Neuron (in vitro differentiated cells): ENCODE results near the gene UTF1.

Source experiments
- H2AFZ ChIP-seq: one replicate; pipeline ENCODE4 v1.6.1; 2013; ENCODE audit warnings: low read depth, mild to moderate bottlenecking, inconsistent platforms, low read length, moderate library complexity
- H3K27me3 ChIP-seq: one replicate; pipeline ENCODE4 v1.6.1; 2013; ENCODE audit warnings: low read length; ENCODE audit not compliant: insufficient read depth
- H3K36me3 ChIP-seq: one replicate; pipeline ENCODE4 v1.6.1; 2013; ENCODE audit warnings: low read length; ENCODE audit not compliant: insufficient read depth
- H3K4me1 ChIP-seq: one replicate; pipeline ENCODE4 v1.6.1; 2013; ENCODE audit warnings: low read length; ENCODE audit not compliant: insufficient read depth
- H3K4me3 ChIP-seq: 2 replicates; pipeline ENCODE4 v1.5.1; 2013; ENCODE audit warnings: mild to moderate bottlenecking, low read length, moderate library complexity
- H3K9me3 ChIP-seq: one replicate; pipeline ENCODE4 v1.6.1; 2013; ENCODE audit warnings: low read length

The UTF1 gene

DNA sequence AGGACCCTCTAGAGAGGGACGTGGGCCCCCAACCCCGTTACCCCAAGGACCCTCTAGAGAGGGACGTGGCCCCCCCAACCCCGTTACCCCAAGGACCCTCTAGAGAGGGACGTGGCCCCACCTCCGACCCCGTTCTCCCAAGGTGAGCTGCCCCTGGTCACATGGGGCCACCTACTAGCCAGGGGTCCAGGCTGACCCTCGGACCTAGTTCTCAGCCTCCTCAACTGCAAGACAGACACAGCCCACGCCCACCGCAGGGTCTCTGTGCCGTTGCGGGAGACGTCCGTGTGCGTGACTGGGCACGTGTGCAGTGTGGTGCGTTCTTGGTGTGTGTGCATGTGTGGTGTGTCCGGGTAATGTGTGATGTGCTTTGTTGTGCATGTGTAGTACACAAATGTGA, 21.6 kb upstream of the UTF1 start:
- Histone ChIP-seq H2AFZ (no peak overlapping the region), H3K27me3 (no peaks in the 10 kb centered on the region), H3K9me3 (no peaks in the 10 kb centered on the region), H3K4me1 (no peaks in the 10 kb centered on the region), H3K4me3 (no peak overlapping the region), H3K36me3 (no peaks in the 10 kb centered on the region)

DNA sequence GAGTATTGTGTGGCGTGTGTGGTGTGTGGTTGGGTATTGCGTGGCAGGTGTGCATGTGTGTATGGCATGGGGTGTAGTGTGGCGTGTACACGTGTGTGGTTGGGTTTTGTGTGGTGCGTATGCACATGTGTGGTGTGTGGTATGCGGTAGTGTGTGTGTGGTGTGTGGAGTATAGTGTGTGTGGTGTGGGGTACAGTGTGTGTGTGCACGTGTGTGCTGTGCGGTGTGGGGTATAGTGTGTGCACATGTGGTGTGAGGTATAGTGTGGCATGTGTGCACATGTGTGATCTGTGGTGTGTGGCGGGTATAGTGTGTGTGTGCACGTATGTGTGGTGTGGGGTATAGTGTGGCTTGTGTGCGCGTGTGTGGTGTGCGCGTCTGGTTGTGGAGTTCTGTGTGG, 20.9 kb upstream of the UTF1 start:
- H2AFZ ChIP-seq, result no peak overlapping the region
- no peak overlapping the region for H3K4me3 ChIP-seq
- H3K36me3 ChIP-seq, result no peaks in the 10 kb centered on the region
- H3K4me1 ChIP-seq, result no peaks in the 10 kb centered on the region
- H3K9me3 ChIP-seq, result no peaks in the 10 kb centered on the region
- no peaks in the 10 kb centered on the region for H3K27me3 ChIP-seq

DNA sequence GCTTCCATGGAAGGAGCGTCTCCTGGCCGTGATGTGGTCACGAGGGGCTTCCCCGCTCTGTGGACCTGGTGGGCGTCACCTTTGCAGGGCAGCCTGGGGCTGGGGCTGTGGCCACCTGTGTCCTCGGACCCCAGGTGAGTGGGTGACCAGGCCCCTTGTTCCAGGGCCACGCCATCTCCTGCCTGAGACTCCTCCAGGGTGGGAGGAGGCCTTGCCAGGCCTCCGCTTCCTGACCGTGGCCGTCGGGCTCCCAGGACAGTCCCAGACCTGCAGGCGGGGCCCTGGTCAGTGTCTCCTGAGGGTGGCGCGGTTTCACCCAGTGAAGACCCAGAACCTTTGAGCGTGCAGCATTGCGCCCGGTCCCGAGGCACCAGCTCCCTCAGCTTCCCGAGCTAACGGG, 20.4 kb upstream of the UTF1 start:
- H3K36me3 ChIP-seq, result no peaks in the 10 kb centered on the region
- H3K4me1 ChIP-seq, result no peaks in the 10 kb centered on the region
- no peaks in the 10 kb centered on the region for H3K27me3 ChIP-seq
- H3K4me3 ChIP-seq, result no peak overlapping the region
- no peaks in the 10 kb centered on the region for H3K9me3 ChIP-seq
- H2AFZ ChIP-seq, result no peak overlapping the region

DNA sequence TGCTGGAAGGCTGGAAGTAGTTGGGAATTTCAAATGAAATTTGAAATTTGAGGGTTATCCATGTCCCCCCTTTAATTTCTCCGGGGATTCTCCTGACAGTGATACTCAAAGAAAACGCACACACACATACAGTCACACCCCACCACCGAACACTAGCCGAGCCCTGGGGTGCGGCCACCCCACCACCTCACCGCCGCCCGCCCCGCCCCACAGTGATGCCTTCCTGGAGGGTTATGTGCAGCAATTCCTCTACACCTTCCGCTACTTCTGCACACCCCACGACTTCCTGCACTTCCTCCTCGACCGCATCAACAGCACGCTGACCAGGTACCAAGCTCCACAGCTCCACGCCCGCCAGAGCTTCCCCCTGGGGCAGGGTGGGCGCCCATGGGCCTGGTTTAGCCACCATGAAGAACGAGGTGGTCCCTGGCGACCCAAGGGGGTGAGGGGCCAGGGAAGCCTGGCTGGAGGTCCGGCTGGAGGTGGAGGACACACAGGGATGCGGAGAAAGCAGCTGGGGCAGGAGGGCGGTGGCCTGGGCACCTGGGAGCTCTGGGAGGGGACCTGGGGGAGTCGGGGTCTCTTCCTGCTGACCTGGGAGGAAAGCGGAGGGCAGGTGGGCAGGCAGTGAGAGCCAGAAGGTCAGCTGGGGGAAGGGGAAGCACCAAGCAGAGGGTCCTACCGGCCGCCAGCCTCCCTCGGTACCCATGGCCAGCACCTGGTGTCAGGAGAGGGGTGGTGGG, 19.4 kb upstream of the UTF1 start:
- Histone ChIP-seq H3K4me3 (no peak overlapping the region), H3K27me3 (no peaks in the 10 kb centered on the region), H3K36me3 (no peaks in the 10 kb centered on the region)

DNA sequence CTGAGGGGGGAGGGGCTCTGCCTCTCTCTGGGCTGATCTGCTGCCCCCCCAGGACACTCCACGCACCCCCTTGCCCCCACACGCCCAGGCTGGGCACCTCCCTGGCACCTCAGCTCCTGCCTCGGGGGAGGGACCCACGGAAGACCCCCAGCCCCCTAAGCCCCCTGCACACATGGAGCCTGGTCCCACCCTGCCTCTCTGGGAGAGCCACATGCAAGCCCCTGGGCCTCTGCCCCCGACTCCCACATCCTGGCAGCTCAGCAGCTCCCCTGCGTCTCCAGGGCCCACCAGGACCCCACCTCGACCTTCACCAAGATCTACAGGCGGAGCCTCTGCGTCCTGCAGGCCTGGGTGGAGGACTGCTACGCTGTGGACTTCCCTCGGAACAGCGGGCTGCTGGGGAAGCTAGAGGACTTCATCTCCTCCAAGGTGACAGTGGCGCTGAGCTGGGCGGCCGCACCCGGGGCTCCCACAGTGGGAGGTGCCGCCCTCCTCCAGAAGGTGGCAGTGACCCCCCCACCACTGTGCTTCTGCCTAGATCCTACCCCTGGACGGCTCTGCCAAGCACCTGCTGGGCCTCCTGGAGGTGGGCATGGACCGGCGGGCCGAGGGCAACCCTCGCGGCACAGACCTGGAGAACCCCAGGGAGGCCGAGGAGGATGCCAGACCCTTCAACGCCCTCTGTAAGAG, 18.7 kb upstream of the UTF1 start:
- Histone ChIP-seq H3K27me3 (no peaks in the 10 kb centered on the region), H3K4me1 (no peaks in the 10 kb centered on the region), H3K4me3 (no peak overlapping the region), H3K36me3 (no peaks in the 10 kb centered on the region), H2AFZ (no peak overlapping the region), H3K9me3 (peaks cover 6% of the 10 kb centered on the region)

More for the DNA sequence above, 19.4 kb upstream of the UTF1 start:
- Histone ChIP-seq H3K9me3 (peaks cover 5% of the 10 kb centered on the region), H3K4me1 (no peaks in the 10 kb centered on the region), H2AFZ (no peak overlapping the region)

DNA sequence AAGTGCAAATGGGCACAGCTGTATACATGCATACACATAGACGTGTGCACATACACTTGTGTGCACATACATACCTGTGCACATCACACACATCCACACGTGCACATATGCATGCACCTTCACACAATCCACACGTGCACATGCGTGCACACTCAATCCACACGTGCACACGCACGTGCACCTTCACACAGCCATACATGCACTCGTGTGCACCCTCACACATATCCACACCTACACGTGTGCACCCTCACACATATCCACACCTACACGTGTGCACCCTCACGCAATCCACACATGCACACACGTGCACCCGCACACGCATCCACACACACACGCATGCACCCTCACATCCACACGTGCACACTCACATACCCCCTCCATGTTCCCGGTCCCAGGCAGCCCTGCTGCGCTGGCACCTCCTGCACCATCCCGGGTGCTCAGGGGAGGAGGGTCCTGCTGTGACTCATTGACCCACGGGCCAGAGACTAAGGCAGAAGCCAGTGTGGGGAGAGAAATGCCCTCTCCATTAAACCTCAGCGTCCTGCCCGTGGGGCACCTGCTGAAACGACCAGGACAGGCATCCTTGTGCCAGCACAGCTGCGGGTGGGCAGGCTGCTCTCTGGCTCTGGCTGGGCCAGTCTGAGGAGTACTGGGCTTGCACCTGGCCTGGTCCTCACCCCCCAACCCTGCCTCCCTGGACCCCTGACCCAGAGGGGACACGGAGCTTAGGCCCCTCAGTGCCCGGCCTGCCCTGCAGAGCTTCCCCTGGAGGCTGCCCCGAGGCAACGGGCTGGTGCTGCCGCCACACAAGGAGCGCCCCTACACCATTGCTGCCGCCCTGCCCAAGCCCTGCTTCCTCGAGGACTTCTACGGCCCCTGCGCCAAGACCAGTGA, 17.8 kb upstream of the UTF1 start:
- Histone ChIP-seq H3K27me3 (no peaks in the 10 kb centered on the region), H3K4me3 (no peak overlapping the region), H2AFZ (no peak overlapping the region), H3K36me3 (no peaks in the 10 kb centered on the region), H3K4me1 (no peaks in the 10 kb centered on the region), H3K9me3 (peaks cover 6% of the 10 kb centered on the region)

DNA sequence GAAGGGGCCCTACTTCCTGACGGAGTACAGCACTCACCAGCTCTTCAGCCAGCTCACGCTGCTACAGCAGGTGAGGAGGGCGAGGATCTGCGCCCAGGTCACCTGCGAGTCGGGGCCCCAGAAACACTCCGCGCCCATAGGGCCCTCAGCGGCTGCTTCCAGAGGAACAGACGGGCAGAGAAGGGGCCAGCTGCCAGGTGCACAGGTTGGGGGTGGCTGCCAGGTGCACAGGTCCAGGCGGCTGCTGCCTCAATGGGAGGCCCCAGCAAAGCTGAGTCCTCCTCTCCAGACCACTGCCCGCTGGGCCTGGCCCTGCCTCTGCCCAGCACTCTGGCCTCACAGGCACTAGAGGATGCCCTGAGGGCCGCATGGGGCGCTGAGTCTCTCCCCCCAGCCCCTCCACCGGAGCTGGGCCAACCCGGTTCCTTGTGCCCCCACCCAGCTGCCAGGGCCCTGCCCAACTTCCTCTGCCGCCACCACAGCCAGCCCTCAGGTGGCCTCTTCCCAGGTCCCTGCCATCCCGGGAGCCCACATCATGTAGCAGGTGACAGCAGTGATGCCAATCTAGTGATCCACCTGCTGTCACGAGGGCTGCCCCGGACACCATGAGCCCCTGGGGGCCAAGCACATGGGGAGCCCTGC, 17.0 kb upstream of the UTF1 start:
- Histone ChIP-seq H3K4me3 (no peak overlapping the region), H3K36me3 (no peaks in the 10 kb centered on the region), H3K4me1 (no peaks in the 10 kb centered on the region), H3K9me3 (peaks cover 6% of the 10 kb centered on the region), H2AFZ (no peak overlapping the region), H3K27me3 (no peaks in the 10 kb centered on the region)

DNA sequence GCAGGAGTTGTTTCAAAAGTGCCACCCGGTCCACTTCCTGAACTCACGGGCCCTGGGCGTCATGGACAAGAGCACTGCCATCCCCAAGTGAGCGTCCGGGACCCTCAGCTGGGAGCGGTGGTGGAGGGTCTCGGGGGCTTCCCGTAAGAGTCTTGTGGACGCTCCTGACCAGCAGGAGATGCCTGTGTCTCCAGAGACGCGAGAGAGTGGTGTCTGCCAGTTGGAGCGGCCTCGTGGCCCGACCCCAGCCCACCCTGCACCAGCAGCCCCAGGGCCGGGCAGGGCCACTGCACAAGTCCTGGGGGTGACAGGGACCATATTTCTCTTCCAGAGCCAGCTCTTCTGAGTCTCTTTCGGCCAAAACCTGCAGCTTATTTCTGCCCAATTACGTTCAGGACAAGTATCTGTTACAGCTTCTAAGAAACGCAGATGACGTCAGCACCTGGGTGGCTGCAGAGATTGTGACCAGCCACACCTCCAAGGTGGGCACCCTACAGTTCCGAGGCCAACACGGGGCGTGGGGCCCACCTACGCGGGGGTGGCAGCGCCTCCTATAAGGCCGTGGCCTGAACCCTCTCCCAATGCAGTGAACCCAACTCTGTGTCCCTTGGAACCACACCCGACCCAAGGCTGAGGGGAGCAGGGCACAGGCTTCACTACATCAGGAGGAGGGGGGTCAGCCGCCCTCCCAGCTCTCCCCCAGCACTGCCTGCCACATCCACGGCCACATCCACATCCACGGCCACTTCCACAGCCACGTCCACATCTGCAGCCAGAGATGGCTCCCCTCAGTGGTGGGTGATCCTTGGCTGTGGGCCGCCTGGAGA, 16.2 kb upstream of the UTF1 start:
- Histone ChIP-seq H3K9me3 (peaks cover 6% of the 10 kb centered on the region), H2AFZ (no peak overlapping the region), H3K27me3 (peaks cover 3% of the 10 kb centered on the region), H3K36me3 (no peaks in the 10 kb centered on the region), H3K4me1 (no peaks in the 10 kb centered on the region), H3K4me3 (no peak overlapping the region)

DNA sequence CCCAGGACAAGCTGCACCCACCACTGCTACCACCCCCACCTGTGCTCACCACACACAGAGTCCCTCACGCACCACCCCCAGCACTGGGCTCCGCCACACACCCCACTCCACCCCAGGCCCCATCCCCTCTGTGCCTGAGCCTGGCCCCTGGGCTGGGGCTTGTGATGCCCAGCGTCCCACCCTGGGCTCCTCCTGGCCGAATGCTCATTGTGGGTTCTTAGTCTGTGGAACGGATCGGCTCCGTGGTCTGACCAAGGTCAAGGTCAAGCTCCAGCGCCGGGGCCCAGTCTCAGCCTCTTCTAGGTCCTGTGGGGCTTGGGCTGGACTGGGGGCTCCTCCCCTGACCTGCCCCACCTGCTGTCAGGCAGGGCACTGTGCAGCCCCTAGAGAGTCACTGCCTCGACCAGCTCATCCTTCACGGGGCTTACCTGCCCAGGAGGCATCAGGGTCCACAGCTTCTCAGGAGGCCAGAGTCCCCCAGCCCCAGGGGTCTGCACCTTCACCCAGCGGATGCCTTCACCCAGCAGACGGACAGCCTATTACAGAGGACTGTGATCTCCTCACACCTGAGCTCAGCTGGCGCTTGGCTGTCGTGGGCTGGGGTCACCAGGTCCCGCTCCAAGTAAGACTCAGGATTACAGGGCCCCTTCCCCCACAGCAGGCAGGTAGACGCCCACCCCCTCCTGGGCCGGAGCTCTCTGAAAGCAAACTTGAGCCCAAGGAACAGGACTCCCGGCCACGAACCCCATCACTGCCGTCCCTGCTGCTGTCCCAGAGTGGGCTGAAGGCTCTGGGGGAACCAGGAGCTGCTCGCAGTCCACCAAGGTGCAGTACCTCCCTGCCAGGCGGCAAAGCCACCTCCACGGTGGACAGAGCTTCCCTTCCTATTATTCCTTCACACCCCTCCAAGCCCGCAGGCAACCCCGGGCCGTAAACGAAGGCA, 15.3 kb upstream of the UTF1 start:
- Histone ChIP-seq H3K4me3 (no peak overlapping the region), H3K27me3 (peaks cover 7% of the 10 kb centered on the region), H3K9me3 (peaks cover 6% of the 10 kb centered on the region), H3K4me1 (no peaks in the 10 kb centered on the region), H3K36me3 (no peaks in the 10 kb centered on the region), H2AFZ (no peak overlapping the region)

DNA sequence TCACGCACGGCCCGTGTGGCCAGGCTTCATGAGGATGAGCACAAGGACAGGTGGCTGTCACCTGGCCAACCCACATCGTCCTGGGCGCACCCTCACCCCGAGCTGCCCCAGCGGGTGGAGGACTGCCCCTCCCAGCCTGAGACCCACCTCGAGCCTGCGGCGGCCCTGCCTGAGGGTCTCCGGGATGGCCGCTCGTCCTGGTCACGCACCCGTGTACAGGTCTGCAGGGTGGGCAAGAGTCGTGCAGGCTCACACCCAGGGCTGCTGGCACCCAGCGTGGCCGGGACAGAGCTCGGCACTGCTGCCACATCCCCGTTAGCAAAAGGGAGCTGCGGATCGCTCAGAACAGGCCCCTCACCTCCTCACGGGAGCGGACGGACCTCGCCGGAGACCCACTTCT, 14.4 kb upstream of the UTF1 start:
- H3K27me3 ChIP-seq, result peaks cover 9% of the 10 kb centered on the region
- H3K36me3 ChIP-seq, result no peaks in the 10 kb centered on the region
- no peak overlapping the region for H2AFZ ChIP-seq
- no peaks in the 10 kb centered on the region for H3K4me1 ChIP-seq
- peaks cover 6% of the 10 kb centered on the region for H3K9me3 ChIP-seq
- H3K4me3 ChIP-seq, result no peak overlapping the region

DNA sequence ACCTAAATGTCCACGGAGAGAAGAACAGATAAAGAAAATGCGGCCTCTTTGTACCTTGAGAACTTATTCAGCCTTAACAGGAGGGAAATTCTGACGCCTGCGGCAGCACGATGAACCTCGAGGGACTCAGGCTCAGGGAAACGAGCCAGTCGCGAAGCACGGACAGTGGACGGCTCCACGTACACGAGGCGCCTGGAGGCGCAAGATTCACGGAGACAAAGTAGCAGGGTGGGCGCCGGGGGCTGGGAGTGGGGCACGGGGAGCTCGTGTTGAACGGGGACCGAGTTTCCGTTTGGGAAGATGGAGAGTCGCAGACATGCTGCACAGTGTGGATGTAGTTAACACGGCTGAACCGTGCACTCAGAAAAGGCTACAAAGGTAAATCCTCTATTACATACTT, 13.2 kb upstream of the UTF1 start:
- peaks cover 6% of the 10 kb centered on the region for H3K9me3 ChIP-seq
- H3K36me3 ChIP-seq, result no peaks in the 10 kb centered on the region
- H3K4me1 ChIP-seq, result no peaks in the 10 kb centered on the region
- H3K4me3 ChIP-seq, result no peak overlapping the region
- H2AFZ ChIP-seq, result no peak overlapping the region
- H3K27me3 ChIP-seq, result peaks cover 17% of the 10 kb centered on the region
